Cerebellar nuclear complex (tissue), 1 donor: ENCODE data around the gene SLC6A6.
"Not testable (repeated sequence)": the region's sequence is repeated elsewhere in the genome, so short reads cannot be mapped to it uniquely, and the experiment has no call there.

Experiments used
- DNase-seq, 2 experiments: peaks; one replicate each; lab custom pipeline; 2025; lab: John Stamatoyannopoulos, UW

Gene SLC6A6

GRCh38 chr3:14437705-14438104 lies 35.3 kb downstream of the SLC6A6 start:
- not testable (repeated sequence) for DNase-seq

DNA sequence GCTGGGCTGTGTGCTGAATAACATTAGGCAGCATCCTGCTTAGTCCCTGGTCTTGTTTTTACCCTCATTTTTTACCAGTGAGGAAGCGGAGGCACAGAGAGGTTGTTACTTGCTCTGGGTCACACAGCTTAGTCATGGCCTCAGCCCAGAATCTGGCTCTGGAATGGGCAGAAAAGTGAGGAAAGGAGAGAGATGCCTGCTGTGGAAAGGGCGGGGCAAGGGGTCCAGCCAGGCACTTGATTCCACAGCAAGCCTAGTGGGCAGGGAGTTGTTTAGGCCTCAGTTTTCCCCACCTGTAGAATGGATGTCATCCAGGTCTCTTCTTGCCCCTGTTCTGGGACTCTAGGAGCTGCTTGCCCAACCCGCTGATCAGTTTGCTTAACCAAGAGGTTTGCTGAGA lies 35.9 kb downstream of the SLC6A6 start:
- DNase-seq, result no peak

DNA sequence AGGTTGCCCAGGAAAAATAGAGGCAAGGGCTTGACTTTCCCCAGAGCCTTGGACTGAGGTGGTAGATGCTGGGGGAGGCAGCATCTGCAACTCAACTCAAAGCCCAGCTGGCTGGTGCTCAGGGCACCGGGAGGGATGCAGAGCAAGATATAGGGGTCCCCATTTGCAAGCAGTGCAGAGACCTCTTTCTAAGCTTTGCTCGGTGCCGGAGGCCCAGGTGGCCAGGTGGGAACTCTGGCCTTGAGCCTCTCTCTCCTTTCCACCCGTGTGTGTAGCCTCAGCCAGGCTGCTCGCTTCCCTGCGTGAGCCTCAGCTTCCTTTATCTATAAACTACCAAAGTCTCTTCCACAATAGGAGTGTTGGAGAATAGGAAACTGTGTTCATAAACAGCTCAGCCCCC lies 36.5 kb downstream of the SLC6A6 start:
- no peak for DNase-seq

DNA sequence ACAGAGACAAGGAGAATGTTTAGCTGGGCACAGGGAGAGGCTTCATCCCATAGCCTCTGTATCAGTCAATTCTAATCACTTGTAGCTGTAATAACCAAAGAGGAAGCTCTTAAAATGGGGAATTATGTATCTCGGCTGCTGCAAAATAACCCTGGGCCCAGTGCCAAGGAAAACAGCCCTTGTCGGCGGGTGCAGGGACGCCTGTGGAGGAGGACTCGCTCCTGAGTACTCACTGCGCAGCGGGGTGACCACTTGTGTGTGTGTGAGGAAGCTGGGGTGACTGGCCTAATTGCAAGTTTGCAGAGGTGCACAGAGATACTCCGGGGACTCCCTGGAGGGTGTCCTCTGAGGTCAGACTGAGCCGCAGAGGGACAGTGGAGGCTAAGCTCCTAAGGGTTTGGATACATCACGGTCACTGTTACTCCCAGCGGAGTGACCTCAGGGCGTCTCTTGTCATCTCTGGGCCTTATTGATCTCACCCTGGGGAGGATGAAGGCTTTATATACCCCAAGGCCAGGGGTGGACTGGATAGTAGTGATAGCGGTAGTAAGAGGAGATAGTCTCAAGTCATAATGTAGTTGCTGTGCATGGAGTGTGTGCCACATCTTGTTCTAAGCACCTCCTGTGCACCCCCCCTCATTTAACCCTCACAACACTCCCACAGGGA lies 37.2 kb downstream of the SLC6A6 start:
- no peak for DNase-seq

DNA sequence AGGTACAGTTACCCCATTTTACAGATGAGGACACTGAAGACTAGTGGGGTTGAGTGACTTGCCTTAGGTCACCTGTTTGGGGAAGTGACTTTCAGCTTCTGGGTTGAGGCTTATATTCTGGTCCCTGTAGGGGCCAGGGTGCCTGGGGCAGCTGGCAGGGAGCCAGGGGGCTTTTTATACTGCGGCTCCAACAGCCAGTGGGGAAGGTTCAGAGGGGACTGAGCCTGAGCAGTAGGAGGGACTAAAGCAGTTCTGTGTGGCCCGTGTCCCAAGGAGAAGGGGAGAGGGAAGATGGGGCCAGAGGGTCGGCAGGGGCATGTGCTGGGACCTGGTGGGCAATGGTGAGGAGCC lies 37.7 kb downstream of the SLC6A6 start:
- DNase-seq, result no peak

DNA sequence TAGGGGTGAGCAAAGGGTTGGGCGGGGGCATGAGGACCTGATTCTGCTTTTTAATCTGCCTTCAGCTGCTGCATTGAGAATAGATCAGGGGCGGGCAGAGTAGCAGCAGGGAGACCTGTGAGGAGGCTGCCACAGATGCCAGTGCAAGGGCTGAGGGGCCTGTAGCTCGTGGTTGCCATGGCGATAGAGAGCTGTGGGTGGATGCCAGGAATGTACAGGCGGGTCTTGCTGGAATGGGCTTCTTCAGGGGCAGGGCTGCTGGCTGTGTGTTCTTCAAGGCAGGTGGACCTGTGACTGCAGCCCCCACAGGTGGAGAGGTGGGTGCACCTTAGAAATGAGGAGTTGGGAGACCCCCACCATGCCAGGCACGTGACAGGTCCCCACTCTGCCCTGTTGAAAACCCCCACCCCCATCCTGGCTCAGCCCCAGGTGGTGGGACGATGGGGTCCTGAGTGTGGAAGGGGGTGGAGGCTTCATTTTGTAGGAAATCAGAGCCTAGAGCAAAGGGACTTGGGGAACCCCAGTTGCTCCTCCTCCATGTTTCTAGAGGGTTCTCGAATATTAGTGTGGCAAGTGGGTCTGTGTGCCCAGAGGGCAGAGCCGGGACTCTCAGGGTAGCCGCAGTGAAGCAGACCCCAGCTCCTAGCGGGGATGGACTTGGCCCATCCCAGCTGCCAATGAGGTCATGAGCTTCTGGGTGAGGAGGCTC lies 38.3 kb downstream of the SLC6A6 start:
- no peak for DNase-seq

DNA sequence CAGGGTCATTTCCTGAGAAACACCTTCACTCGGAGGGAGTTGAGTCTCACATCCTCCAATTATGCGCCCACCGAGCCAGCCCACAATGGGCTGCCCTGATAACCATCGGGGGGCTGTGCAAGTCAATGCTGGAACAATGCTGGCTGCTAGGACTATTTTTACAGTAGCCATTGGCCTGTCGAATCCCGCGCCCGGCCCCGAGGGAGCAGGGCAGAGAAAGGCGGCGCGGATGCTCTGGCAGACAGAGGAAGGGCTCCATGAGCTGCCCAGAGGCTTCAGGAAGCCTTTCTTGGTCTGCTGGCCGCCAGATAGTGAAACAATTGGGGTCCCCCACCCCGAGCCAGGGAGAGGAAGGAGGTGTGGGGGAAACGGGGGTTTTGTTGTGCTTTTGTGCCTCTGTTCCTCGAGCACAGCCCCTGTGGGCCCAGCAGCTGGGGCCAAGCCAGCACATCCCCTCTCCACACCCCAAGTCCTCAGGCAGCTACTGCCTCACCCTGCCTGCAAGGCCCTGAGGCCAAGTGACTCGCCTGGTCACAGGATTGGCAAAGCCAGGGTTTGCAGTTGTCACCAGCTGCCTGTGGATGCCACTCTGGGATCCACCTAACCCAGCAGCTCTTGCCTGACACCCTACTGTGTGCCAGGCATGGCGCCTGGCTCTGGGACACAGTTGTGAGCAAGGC lies 39.0 kb downstream of the SLC6A6 start:
- DNase-seq, result no peak

DNA sequence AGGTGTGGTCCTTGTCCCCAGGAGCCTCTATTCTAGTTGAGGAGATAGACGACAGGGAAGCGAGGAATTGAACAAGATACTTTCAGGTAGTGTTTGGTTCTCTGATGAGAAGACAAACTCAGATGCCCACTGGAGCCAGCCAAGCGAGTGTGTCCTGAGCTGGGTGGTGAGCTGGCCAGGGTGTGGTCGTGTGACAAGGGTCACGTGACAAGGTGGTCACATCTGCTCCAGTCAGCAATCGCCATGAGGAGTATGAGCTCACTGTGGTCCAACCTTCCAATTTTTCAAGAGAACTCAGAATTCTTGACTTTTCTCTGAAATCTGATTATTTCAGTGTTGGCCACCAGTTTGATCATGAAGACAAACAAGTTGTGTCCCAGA lies 39.5 kb downstream of the SLC6A6 start:
- no peak for DNase-seq

DNA sequence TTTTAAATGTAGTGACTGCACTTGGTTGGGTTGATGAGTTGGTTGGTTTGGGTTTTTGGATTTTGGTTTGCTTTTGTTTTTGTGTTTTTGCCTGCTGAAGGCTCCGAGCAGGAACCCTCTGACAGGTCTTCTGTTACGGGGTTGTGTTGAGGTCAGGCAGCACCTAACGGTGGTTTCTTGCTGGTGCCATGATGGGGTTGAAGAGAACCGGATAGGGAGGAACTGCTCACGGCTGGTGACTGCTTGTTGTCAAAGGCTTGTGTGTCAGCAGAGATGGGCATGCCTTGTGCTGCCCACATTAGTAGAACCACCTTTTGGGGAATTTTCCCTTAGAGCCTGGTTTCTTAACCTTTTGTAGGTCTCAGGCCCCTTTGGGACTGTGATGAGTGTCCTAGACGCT lies 42.0 kb downstream of the SLC6A6 start:
- no peak for DNase-seq

- DNase-seq, result no peak
These were observed 43.4 kb downstream of the SLC6A6 start for GRCh38 chr3:14445773-14446172.

- DNase-seq, result no peak
These were observed 44.7 kb downstream of the SLC6A6 start for GRCh38 chr3:14446988-14447570.

DNA sequence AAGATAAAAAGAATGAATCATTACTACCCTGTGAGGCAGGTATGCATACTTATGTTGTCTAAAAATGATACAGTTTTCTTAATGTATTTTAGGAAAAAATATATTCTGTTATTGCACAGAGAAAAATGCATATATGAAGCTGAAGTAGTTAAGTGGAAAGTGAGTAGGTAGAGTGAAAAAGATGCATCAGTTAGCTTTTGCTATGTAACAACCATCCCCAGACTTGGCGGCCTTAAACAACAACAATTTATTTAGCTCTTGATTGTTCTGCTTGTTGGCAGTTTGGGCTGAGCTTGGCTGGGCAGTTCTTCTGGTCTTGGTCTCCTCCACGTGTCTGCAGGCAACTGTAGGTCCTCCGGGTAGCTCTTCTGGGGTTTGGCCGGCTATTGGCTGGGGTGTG lies 45.7 kb downstream of the SLC6A6 start:
- no peak for DNase-seq

DNA sequence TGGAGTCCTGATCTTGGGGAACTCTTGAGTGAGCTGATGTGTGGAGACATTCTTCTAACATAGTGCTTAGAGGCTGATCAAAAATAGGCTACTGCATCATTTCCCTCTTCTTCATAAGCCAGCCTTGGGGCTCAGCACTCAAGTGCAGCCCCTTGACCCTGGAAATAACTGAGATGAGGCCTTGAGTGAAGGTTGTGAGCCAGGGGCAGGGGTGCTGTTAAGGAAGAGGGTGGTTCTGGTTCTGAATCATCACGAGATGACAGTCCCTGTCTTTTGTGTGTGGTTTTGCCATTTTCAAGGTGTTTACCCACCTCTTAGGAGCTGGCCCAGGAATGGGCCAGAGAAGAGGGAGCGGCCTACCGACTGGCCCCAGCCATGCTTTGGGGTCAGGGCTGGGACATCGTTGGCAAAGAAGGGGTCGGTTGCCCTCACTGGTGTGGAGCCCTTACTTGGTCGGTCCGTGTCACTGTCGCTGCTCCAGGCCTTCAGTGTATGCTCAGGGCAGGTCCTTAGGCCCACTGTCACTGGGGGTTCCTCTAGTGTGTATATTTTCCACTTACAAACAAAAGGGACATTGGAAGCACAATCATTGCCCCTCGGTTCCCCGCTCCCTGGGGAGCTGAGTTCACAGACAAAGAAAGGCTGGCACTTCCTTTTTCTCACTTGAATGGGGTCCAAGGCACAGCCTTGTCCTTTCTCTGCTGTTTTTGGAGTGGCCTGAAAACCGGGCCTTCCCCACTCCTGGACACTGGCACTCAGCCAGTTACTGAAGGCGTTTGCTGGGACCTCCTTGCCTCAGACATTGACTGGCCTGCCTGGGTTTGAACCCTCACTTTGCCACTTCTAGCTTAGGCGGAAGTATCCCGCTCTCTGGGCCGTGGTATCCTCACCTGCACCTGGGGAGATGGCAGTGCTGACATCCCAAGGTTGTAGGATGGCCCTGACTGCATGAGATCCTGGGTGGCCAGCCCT lies 46.6 kb downstream of the SLC6A6 start:
- no peak for DNase-seq

GRCh38 chr3:14450506-14450905 lies 48.1 kb downstream of the SLC6A6 start:
- DNase-seq, result no peak

DNA sequence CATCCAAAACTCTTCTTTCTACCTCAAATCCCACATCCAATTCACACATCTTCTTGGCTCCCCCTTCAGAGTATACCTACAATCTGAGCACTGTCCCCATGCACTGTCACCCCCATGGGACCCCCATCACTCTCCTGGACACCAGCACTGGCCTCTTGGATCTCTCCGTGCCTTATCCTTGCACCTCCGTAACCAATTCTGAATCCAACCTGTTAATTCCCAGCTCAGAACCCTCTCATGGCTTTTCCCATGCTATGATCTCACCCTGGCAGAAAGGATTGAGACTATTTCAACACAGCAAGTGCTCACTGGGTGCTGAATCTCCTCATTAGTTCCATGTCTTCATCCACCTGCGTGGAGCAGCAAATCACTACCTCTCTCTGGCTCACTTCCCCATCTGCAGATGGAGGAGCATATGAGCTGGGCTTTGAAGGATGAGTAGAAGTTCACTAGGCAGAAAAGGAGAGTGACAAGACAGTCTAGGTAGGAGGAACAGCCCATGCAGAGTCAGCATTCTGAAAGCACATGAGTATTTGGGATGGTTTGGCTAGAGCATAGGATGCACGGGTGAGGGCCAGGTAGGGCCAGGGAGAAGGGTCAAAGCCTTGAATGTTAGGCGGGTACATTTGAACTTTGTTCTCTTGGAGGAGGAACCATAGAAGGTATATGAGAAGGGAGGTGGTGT lies 48.7 kb downstream of the SLC6A6 start:
- no peak for DNase-seq

DNA sequence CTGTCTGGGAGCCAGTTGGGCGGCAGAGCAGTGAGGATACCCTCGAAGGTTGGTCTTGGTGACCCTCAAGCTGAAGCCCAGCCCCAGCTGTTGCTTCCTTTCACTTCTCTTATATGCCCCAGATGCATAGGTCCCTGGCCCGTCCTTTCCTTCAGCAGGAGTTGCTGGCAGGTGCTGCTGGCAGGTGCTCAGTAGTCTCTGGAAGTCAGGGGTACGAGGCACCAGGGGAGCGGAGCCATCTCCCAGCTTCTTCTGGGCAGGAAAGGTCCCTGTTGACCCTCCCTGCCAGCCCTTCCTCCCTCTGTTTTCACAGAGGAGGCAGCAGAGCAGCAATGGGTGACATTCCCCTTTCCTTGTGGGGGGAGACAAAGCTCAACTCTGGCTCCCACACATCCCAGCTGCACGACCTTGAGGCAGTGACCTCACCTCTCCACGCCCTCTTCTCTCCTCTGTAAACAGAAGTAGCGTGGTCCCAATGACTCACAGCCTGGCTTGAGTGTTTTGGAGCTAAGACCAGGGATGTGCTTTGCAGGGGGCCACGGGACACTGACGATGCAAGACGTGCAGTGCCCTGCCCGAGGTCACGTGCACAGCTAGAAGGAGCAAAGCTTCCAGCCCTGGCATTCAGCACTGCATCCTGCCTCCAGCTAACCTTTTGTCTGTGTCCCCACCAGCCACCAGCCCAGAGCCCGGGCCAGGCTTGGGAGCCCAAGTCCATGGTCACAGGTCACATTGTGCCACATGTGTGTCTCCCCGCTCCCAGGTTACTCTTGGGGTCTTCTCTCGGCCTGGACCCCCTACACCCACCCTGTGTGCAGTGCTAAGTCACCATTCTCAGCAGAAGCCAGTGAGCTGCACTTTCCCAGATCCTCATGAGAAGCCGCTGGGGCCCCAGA lies 49.7 kb downstream of the SLC6A6 start:
- no peak for DNase-seq

GRCh38 chr3:14452740-14453710 lies 50.6 kb downstream of the SLC6A6 start:
- DNase-seq, result no peak

DNA sequence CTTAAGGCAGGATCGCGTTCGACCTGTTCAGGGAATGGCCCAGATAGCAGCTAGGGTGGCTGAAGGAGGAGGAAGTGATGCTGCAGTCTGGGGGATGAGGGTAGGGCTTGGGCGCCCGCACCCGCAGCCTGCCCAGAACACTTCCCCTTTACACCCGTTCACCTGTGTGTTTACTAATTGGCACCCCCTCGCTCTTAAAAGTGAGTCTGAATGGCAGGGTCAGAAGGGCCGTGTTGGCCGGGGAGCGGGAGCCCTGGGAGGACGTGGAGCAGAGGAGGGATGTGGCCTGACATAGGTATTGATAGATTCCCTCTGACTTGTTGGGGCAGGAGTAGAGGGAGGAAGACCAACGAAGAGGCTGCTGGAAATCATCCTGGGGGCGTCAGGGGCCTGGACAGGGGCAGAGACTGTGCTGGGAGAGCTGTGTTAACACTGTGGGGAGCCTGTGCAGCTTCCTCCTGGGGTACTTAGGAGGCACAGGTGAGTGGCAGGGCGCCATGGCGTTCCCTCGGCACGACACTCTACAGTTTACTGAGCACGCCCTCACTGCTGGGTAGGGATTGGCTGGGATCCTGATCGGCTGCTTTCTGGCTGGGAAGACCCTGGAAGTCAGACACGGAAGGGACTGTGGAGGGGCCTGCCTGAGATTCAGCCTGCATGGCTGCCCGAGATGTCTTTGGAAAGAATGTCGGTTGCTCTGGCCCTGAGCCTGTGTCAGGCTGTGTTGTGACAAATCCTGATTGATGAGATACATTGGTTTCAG lies 51.7 kb downstream of the SLC6A6 start:
- DNase-seq, result no peak
